PC-3 (cell line): ENCODE measurements around the gene ZNF783. TPM values are rescaled to one million over a fixed set of nuclear protein-coding genes. Genes with fewer than 3 reads are reported as not detected.

Experiments used
- ATAC-seq: fragments of 200-7000 bp; cut with Tn5 transposase; 2 replicates; pipeline ENCODE4 v1.9.1; 2020; ENCODE audit warnings: mild to moderate bottlenecking, moderate library complexity
- BruUV-seq: library from RNA; stranded (reverse); fragments of 400-500 nt; replicated peaks from 2 replicates; lab custom pipeline; 2021; lab: Mats Ljungman, UMichigan
- CTCF ChIA-PET: fragments of 300-600 bp; sonication (Branson Sonifier 250); formaldehyde crosslinking; loops from one replicate; lab custom pipeline; 2022; ENCODE audit warnings: antibody characterized with exemption; lab: Charles Lee
- POLR2A ChIA-PET: fragments of 300-600 bp; sonication (Branson Sonifier 250); formaldehyde crosslinking; loops from one replicate; lab custom pipeline; 2022; ENCODE audit warnings: antibody characterized with exemption; ENCODE audit not compliant: unreplicated experiment; lab: Charles Lee
- DNase-seq: peaks from one replicate; pipeline ENCODE4 v3.0.0-alpha.2; 2015
- H2AFZ ChIP-seq: fragments of 300-600 bp; sonication (generic); 2 replicates; pipeline ENCODE4 v1.6.0; 2016; ENCODE audit warnings: antibody characterized with exemption, low read length
- H3F3A ChIP-seq: fragments of 300-600 bp; sonication (generic); one replicate; pipeline ENCODE4 v1.6.0; 2017; ENCODE audit warnings: antibody characterized with exemption, low read length, control low read depth, mild to moderate bottlenecking; ENCODE audit not compliant: unreplicated experiment
- H3K27ac ChIP-seq: fragments of 300-600 bp; sonication (generic); 2 replicates; pipeline ENCODE4 v1.5.1; 2016; ENCODE audit warnings: mild to moderate bottlenecking, low read length
- H3K27me3 ChIP-seq: fragments of 300-600 bp; sonication (generic); 2 replicates; pipeline ENCODE4 v1.6.1; 2016; ENCODE audit warnings: low read length, mixed read lengths
- H3K36me3 ChIP-seq: fragments of 300-600 bp; sonication (generic); 2 replicates; pipeline ENCODE4 v1.6.1; 2016; ENCODE audit warnings: low read depth, mixed run types, low read length, mixed read lengths
- H3K4me1 ChIP-seq: fragments of 300-600 bp; sonication (generic); 2 replicates; pipeline ENCODE4 v1.5.1; 2016; ENCODE audit warnings: low read length; ENCODE audit not compliant: insufficient read depth
- H3K4me2 ChIP-seq: fragments of 300-600 bp; sonication (generic); 2 replicates; pipeline ENCODE4 v1.6.0; 2016; ENCODE audit warnings: low read length
- H3K4me3 ChIP-seq: fragments of 300-600 bp; sonication (generic); 2 replicates; pipeline ENCODE4 v1.5.1; 2016; ENCODE audit warnings: mild to moderate bottlenecking, low read length, mixed read lengths
- H3K79me2 ChIP-seq: fragments of 300-600 bp; sonication (generic); 2 replicates; pipeline ENCODE4 v1.6.1; 2017; ENCODE audit warnings: low read length, mixed read lengths
- H3K9ac ChIP-seq: fragments of 300-600 bp; sonication (generic); 2 replicates; pipeline ENCODE4 v1.6.0; 2016; ENCODE audit warnings: mild to moderate bottlenecking, low read length
- H3K9me2 ChIP-seq: fragments of 300-600 bp; sonication (generic); replicated peaks from 2 replicates; pipeline ENCODE4 v1.6.1; 2016; ENCODE audit warnings: mixed run types, low read length, mixed read lengths
- H3K9me3 ChIP-seq: fragments of 300-600 bp; sonication (generic); 2 replicates; pipeline ENCODE4 v1.6.1; 2016; ENCODE audit warnings: low read length, mixed read lengths
- H4K20me1 ChIP-seq: fragments of 300-600 bp; sonication (generic); 2 replicates; pipeline ENCODE4 v1.6.1; 2016; ENCODE audit warnings: low read length, mixed read lengths
- CTCF ChIP-seq: fragments of 300-600 bp; sonication (generic); conservative IDR thresholded peaks from 2 replicates; pipeline ENCODE4 v1.5.1; 2017; ENCODE audit warnings: antibody characterized with exemption, low read depth, mild to moderate bottlenecking, low read length
- EZH2 ChIP-seq: fragments of 300-600 bp; sonication (generic); IDR thresholded peaks from one replicate; pipeline ENCODE4 v1.6.1; 2017; ENCODE audit warnings: antibody characterized with exemption, mild to moderate bottlenecking, low read length; ENCODE audit not compliant: unreplicated experiment
- EZH2phosphoT487 ChIP-seq: fragments of 300-600 bp; sonication (generic); IDR thresholded peaks from 2 replicates; pipeline ENCODE4 v1.6.1; 2018; ENCODE audit warnings: mild to moderate bottlenecking, antibody characterized with exemption, low read length, borderline replicate concordance
- intact Hi-C: fragments of 100-400 bp; cut with micrococcal nuclease; formaldehyde crosslinking; loops from 2 replicates; pipeline ENCODE4 v1.9.0; 2023
- total RNA-seq: library from RNA; depleted of rRNA; stranded (reverse); fragments of >200 nt; gene quantifications from 2 replicates; pipeline ENCODE4 v1.2.3, GENCODE V29; 2014

The ZNF783 gene
- total RNA-seq, 1 experiment from 2014 or later: 6.9 TPM

- Histone ChIP-seq H3K9me2 (no peaks in the 10 kb centered on the region), H3K4me1 (peaks cover 7% of the 10 kb centered on the region; the same call in 1 of the 2 replicates), H3K79me2 (no peaks in the 10 kb centered on the region), H3K27me3 (no peaks in the 10 kb centered on the region), H2AFZ (no peak overlapping the region), H4K20me1 (no peaks in the 10 kb centered on the region), H3K36me3 (peaks cover 22% of the 10 kb centered on the region), H3K27ac (no peak overlapping the region), H3K4me2 (no peak overlapping the region), H3K9me3 (no peaks in the 10 kb centered on the region), H3F3A (no peaks in the 10 kb centered on the region), H3K9ac (no peak overlapping the region), H3K4me3 (no peak overlapping the region)
- ATAC-seq (no peak), DNase-seq (no peak)
- CTCF ChIA-PET: no interaction called here
- BruUV-seq: no TSS peak
- TF ChIP-seq EZH2phosphoT487 (no peak), EZH2 (no peak), CTCF (no peak)
- POLR2A ChIA-PET: no interaction called here
- intact Hi-C loops: no loop called here
Observed at GRCh38 chr7:149255174-149255573, 6.8 kb upstream of the ZNF783 start.

GRCh38 chr7:149256568-149256967 is 5.4 kb upstream of the ZNF783 start:
- peaks cover 17% of the 10 kb centered on the region for H3K36me3 ChIP-seq
- H3K27me3 ChIP-seq: no peaks in the 10 kb centered on the region
- TF ChIP-seq EZH2 (no peak), EZH2phosphoT487 (no peak)
- no TSS peak for BruUV-seq
- CTCF ChIA-PET: interaction anchor here (0.6 kb wide), 1 partner anchor 181 kb away, joined by 3 read pairs; no protein-coding TSS in a partner anchor
- no peak overlapping the region for H3K4me3 ChIP-seq
- no peak overlapping the region for H3K9ac ChIP-seq
- no peaks in the 10 kb centered on the region for H3K9me2 ChIP-seq
- no peaks in the 10 kb centered on the region for H3K9me3 ChIP-seq
- H3K4me2 ChIP-seq: no peak overlapping the region
- no peaks in the 10 kb centered on the region for H4K20me1 ChIP-seq
- no peak for ATAC-seq
- H3K79me2 ChIP-seq: no peaks in the 10 kb centered on the region
- DNase-seq: no peak
- H2AFZ ChIP-seq: no peak overlapping the region
- 0 out of 2 replicates have a peak overlapping the region, but pooled peaks have one; percentile 14 for H3K27ac ChIP-seq
- POLR2A ChIA-PET: no interaction called here
- H3F3A ChIP-seq: no peaks in the 10 kb centered on the region
- peaks cover 15% of the 10 kb centered on the region for H3K4me1 ChIP-seq
- intact Hi-C loops: no loop called here

DNA sequence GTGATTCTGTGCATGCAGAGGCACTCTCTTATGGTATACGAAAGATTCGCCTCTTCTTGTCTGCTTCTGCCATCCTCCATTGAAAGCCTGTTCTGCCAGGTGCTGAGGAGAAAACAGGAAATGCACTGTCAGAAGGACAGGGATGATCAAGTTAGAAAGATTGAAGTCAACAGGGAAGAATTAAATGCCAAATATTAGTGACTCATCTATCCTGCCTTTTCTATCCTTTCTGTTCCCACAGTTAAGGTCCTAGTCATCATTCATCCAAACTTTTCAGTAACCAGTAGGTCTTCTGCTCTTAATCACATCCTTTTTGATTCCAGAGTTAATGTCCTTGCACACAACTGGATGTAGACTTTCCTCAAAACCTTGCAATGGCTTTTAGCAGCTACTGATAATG is 4.8 kb upstream of the ZNF783 start:
- Histone ChIP-seq H3K9me3 (no peaks in the 10 kb centered on the region), H3F3A (no peaks in the 10 kb centered on the region), H2AFZ (no peak overlapping the region), H3K4me2 (no peak overlapping the region), H3K4me1 (peaks cover 16% of the 10 kb centered on the region), H3K36me3 (peaks cover 17% of the 10 kb centered on the region), H3K27me3 (no peaks in the 10 kb centered on the region), H3K9me2 (no peaks in the 10 kb centered on the region), H3K79me2 (no peaks in the 10 kb centered on the region), H3K4me3 (no peak overlapping the region), H3K9ac (no peak overlapping the region), H3K27ac (peak overlapping the region; percentile 27; the same call in 1 of the 2 replicates), H4K20me1 (no peaks in the 10 kb centered on the region)
- no TSS peak for BruUV-seq
- intact Hi-C loops: no loop called here
- DNase-seq: peak; percentile 61
- TF ChIP-seq EZH2 (no peak), EZH2phosphoT487 (no peak), CTCF (no peak)
- CTCF ChIA-PET: no interaction called here
- ATAC-seq: no peak
- POLR2A ChIA-PET: interaction anchor here (0.7 kb wide), 1 partner anchor 517 kb away, joined by 5 read pairs; no protein-coding TSS in a partner anchor
